IPS-18a (cell line): ENCODE results near the gene GRIN2A.

Experiments used
- H3K27ac ChIP-seq: one replicate; pipeline ENCODE4 v1.5.1; 2013; ENCODE audit warnings: low read length
- H3K27me3 ChIP-seq: one replicate; pipeline ENCODE4 v1.6.1; 2013; ENCODE audit warnings: mild to moderate bottlenecking, low read length; ENCODE audit not compliant: control insufficient read depth, insufficient read depth
- H3K36me3 ChIP-seq: one replicate; pipeline ENCODE4 v1.6.1; 2013; ENCODE audit warnings: low read depth, low read length; ENCODE audit not compliant: control insufficient read depth
- H3K4me1 ChIP-seq: one replicate; pipeline ENCODE4 v1.6.1; 2013; ENCODE audit warnings: low read depth, low read length; ENCODE audit not compliant: control insufficient read depth
- H3K4me3 ChIP-seq: one replicate; pipeline ENCODE4 v1.5.1; 2013; ENCODE audit warnings: low read length
- H3K9ac ChIP-seq: one replicate; pipeline ENCODE4 v1.6.1; 2013; ENCODE audit warnings: mild to moderate bottlenecking, low read length, moderate library complexity
- H3K9me3 ChIP-seq: one replicate; pipeline ENCODE4 v1.6.1; 2013; ENCODE audit warnings: low read depth, low read length; ENCODE audit not compliant: control insufficient read depth

GRIN2A gene

GRCh38 chr16:10020866-10021265 lies 161.4 kb downstream of the GRIN2A start:
- no peaks in the 10 kb centered on the region for H3K4me1 ChIP-seq
- H3K36me3 ChIP-seq: no peaks in the 10 kb centered on the region
- no peaks in the 10 kb centered on the region for H3K9me3 ChIP-seq
- no peak overlapping the region for H3K9ac ChIP-seq
- no peak overlapping the region for H3K27ac ChIP-seq
- no peaks in the 10 kb centered on the region for H3K27me3 ChIP-seq
- H3K4me3 ChIP-seq: no peak overlapping the region

GRCh38 chr16:10016752-10017151 lies 165.5 kb downstream of the GRIN2A start:
- no peak overlapping the region for H3K9ac ChIP-seq
- no peak overlapping the region for H3K27ac ChIP-seq
- H3K36me3 ChIP-seq: no peaks in the 10 kb centered on the region

GRCh38 chr16:10015397-10015796 lies 166.8 kb downstream of the GRIN2A start:
- H3K4me3 ChIP-seq: no peak overlapping the region
- H3K9me3 ChIP-seq: no peaks in the 10 kb centered on the region
- H3K4me1 ChIP-seq: no peaks in the 10 kb centered on the region
- no peaks in the 10 kb centered on the region for H3K27me3 ChIP-seq
- H3K27ac ChIP-seq: no peak overlapping the region
- no peak overlapping the region for H3K9ac ChIP-seq
- H3K36me3 ChIP-seq: no peaks in the 10 kb centered on the region

More at GRCh38 chr16:10016752-10017151, 165.5 kb downstream of the GRIN2A start:
- no peak overlapping the region for H3K4me3 ChIP-seq
- H3K4me1 ChIP-seq: no peaks in the 10 kb centered on the region
- H3K9me3 ChIP-seq: no peaks in the 10 kb centered on the region
- H3K27me3 ChIP-seq: no peaks in the 10 kb centered on the region

- Histone ChIP-seq H3K9ac (no peak overlapping the region), H3K9me3 (no peaks in the 10 kb centered on the region), H3K36me3 (no peaks in the 10 kb centered on the region), H3K27me3 (no peaks in the 10 kb centered on the region), H3K4me3 (no peak overlapping the region), H3K27ac (no peak overlapping the region), H3K4me1 (no peaks in the 10 kb centered on the region)
These were observed 168.5 kb downstream of the GRIN2A start for GRCh38 chr16:10013774-10014173.

- H3K9me3 ChIP-seq: no peaks in the 10 kb centered on the region
- H3K4me1 ChIP-seq: no peaks in the 10 kb centered on the region
- H3K4me3 ChIP-seq: no peak overlapping the region
- H3K27me3 ChIP-seq: no peaks in the 10 kb centered on the region
- H3K27ac ChIP-seq: no peak overlapping the region
- no peak overlapping the region for H3K9ac ChIP-seq
- no peaks in the 10 kb centered on the region for H3K36me3 ChIP-seq
These were observed 168.9 kb downstream of the GRIN2A start for GRCh38 chr16:10013364-10013763.

GRCh38 chr16:10009684-10010083 lies 172.5 kb downstream of the GRIN2A start:
- Histone ChIP-seq H3K4me1 (peaks cover 5% of the 10 kb centered on the region), H3K36me3 (no peaks in the 10 kb centered on the region), H3K9ac (no peak overlapping the region), H3K9me3 (no peaks in the 10 kb centered on the region), H3K27ac (no peak overlapping the region), H3K27me3 (no peaks in the 10 kb centered on the region), H3K4me3 (no peak overlapping the region)

GRCh38 chr16:10003486-10003885 lies 178.7 kb downstream of the GRIN2A start:
- H3K27ac ChIP-seq: no peak overlapping the region
- H3K9me3 ChIP-seq: no peaks in the 10 kb centered on the region
- no peaks in the 10 kb centered on the region for H3K27me3 ChIP-seq
- peaks cover 5% of the 10 kb centered on the region for H3K4me1 ChIP-seq
- H3K36me3 ChIP-seq: no peaks in the 10 kb centered on the region
- no peak overlapping the region for H3K9ac ChIP-seq
- H3K4me3 ChIP-seq: no peak overlapping the region

GRCh38 chr16:10001258-10001775 lies 180.9 kb downstream of the GRIN2A start:
- Histone ChIP-seq H3K36me3 (no peaks in the 10 kb centered on the region), H3K4me1 (no peaks in the 10 kb centered on the region), H3K27ac (no peak overlapping the region), H3K27me3 (no peaks in the 10 kb centered on the region), H3K9me3 (no peaks in the 10 kb centered on the region), H3K4me3 (no peak overlapping the region), H3K9ac (no peak overlapping the region)

- Histone ChIP-seq H3K36me3 (no peaks in the 10 kb centered on the region), H3K9ac (no peak overlapping the region), H3K27me3 (no peaks in the 10 kb centered on the region), H3K27ac (no peak overlapping the region), H3K9me3 (no peaks in the 10 kb centered on the region), H3K4me1 (no peaks in the 10 kb centered on the region), H3K4me3 (no peak overlapping the region)
These were observed 186.0 kb downstream of the GRIN2A start for GRCh38 chr16:9996221-9996620.

- Histone ChIP-seq H3K27me3 (no peaks in the 10 kb centered on the region), H3K9me3 (no peaks in the 10 kb centered on the region), H3K36me3 (no peaks in the 10 kb centered on the region), H3K4me1 (no peaks in the 10 kb centered on the region), H3K4me3 (no peak overlapping the region), H3K9ac (no peak overlapping the region), H3K27ac (no peak overlapping the region)
These were observed 189.8 kb downstream of the GRIN2A start for GRCh38 chr16:9992441-9992840.

GRCh38 chr16:9980981-9981380 lies 201.2 kb downstream of the GRIN2A start:
- Histone ChIP-seq H3K9me3 (no peaks in the 10 kb centered on the region), H3K4me1 (peaks cover 5% of the 10 kb centered on the region), H3K27ac (no peak overlapping the region), H3K9ac (no peak overlapping the region), H3K27me3 (no peaks in the 10 kb centered on the region), H3K4me3 (no peak overlapping the region), H3K36me3 (no peaks in the 10 kb centered on the region)

- H3K9me3 ChIP-seq: no peaks in the 10 kb centered on the region
- no peak overlapping the region for H3K27ac ChIP-seq
These were observed 204.0 kb downstream of the GRIN2A start for GRCh38 chr16:9978160-9978725.

More at GRCh38 chr16:9978160-9978725, 204.0 kb downstream of the GRIN2A start:
- Histone ChIP-seq H3K27me3 (no peaks in the 10 kb centered on the region), H3K4me3 (no peak overlapping the region), H3K9ac (no peak overlapping the region), H3K36me3 (no peaks in the 10 kb centered on the region), H3K4me1 (peaks cover 5% of the 10 kb centered on the region)
